Panc1 (cell line): ENCODE data around the gene GPC6. TPM values are rescaled to one million over a fixed set of nuclear protein-coding genes. Genes with fewer than 3 reads are reported as not detected.

Experiments used
- ATAC-seq: fragments of 200-7000 bp; cut with Tn5 transposase; 2 replicates; pipeline ENCODE4 v1.9.1; 2020; ENCODE audit warnings: mild to moderate bottlenecking, moderate library complexity
- Bru-seq: library from RNA; stranded (reverse); fragments of 400-500 nt; gene quantifications from one replicate; lab custom pipeline; 2021; lab: Mats Ljungman, UMichigan
- BruChase-seq, 2 experiments: library from RNA; stranded (reverse); fragments of 400-500 nt; gene quantifications; one replicate each; lab custom pipeline; 2021; lab: Mats Ljungman, UMichigan
- BruUV-seq: library from RNA; stranded (reverse); fragments of 400-500 nt; replicated peaks from 2 replicates; lab custom pipeline; 2021; lab: Mats Ljungman, UMichigan
- CTCF ChIA-PET: fragments of 300-600 bp; sonication (Branson Sonifier 250); formaldehyde crosslinking; loops from one replicate; lab custom pipeline; 2022; ENCODE audit warnings: antibody characterized with exemption; lab: Charles Lee
- POLR2A ChIA-PET: fragments of 300-600 bp; sonication (Branson Sonifier 250); formaldehyde crosslinking; loops from one replicate; lab custom pipeline; 2022; ENCODE audit warnings: antibody characterized with exemption; lab: Charles Lee
- DNase-seq: peaks from one replicate; pipeline ENCODE4 v3.0.0-alpha.2; 2010; ENCODE audit warnings: low read depth, low spot score
- H3K27ac ChIP-seq: 2 replicates; pipeline ENCODE4 v1.5.1; 2011; ENCODE audit warnings: mild to moderate bottlenecking, low read length, inconsistent platforms
- H3K27me3 ChIP-seq: fragments of 200-500 bp; sonication (Bioruptor generic); 2 replicates; pipeline ENCODE4 v1.6.0; 2014; ENCODE audit warnings: low read length, inconsistent platforms; ENCODE audit not compliant: control insufficient read depth, insufficient read depth
- H3K36me3 ChIP-seq: fragments of 200-500 bp; sonication (Bioruptor generic); 2 replicates; pipeline ENCODE4 v1.5.1; 2014; ENCODE audit warnings: inconsistent platforms, mild to moderate bottlenecking, low read length, moderate library complexity; ENCODE audit not compliant: control insufficient read depth, insufficient read depth
- H3K4me1 ChIP-seq: 2 replicates; pipeline ENCODE4 v1.5.1; 2011; ENCODE audit warnings: inconsistent platforms, mild to moderate bottlenecking, low read length, moderate library complexity; ENCODE audit not compliant: control insufficient read depth, insufficient read depth
- H3K4me3 ChIP-seq, 2 experiments: 2 replicates each; pipeline ENCODE4 v1.5.1; 2011 to 2012; ENCODE audit warnings: low read depth in 2 of 2, low read length in 2 of 2, mild to moderate bottlenecking in 2 of 2, inconsistent platforms in 1 of 2, moderate library complexity in 1 of 2
- H3K9me3 ChIP-seq: fragments of 200-500 bp; sonication (Bioruptor generic); 2 replicates; pipeline ENCODE4 v1.5.1; 2014; ENCODE audit warnings: low read depth, mild to moderate bottlenecking, inconsistent platforms, low read length, moderate library complexity; ENCODE audit not compliant: control insufficient read depth, insufficient read depth
- CTCF ChIP-seq: fragments of 450-650 bp; IDR thresholded peaks from 2 replicates; pipeline ENCODE4 v1.5.1; 2017; ENCODE audit warnings: mild to moderate bottlenecking
- POLR2AphosphoS5 ChIP-seq: IDR thresholded peaks from 2 replicates; pipeline ENCODE4 v1.6.1; 2012; ENCODE audit warnings: mild to moderate bottlenecking, low read depth, low read length, moderate library complexity
- REST ChIP-seq, 2 experiments: IDR thresholded peaks; 2 replicates each; pipeline ENCODE4 v1.6.1; 2011 to 2012; ENCODE audit warnings: low read depth in 2 of 2, control low read depth in 1 of 2, low read length in 1 of 2, mild to moderate bottlenecking in 1 of 2, moderate library complexity in 1 of 2; ENCODE audit not compliant: insufficient read depth in 1 of 2
- SIN3A ChIP-seq: IDR thresholded peaks from 2 replicates; pipeline ENCODE4 v1.6.1; 2012; ENCODE audit warnings: low read depth, mild to moderate bottlenecking, low read length, moderate library complexity, borderline replicate concordance; ENCODE audit not compliant: insufficient read depth
- TCF7L2 ChIP-seq: IDR thresholded peaks from 2 replicates; pipeline ENCODE4 v1.6.1; 2011; ENCODE audit warnings: mild to moderate bottlenecking, low read depth, low read length, inconsistent platforms
- in situ Hi-C: cut with HindIII; loops from 2 replicates; pipeline ENCODE4 v1.10.0; 2016; ENCODE audit warnings: low sequenced_read_pairs, low pct_unique_long_range_greater_than_20kb
- intact Hi-C: fragments of 100-400 bp; cut with micrococcal nuclease; formaldehyde crosslinking; loops from one replicate; pipeline ENCODE4 v1.10.0; 2022; ENCODE audit not compliant: unreplicated experiment
- long read RNA-seq: library from polyadenylated mRNA; unstranded; transcript quantifications from one replicate; pipeline ENCODE4 v2.0.0, GENCODE V29; 2021; ENCODE audit not compliant: unreplicated experiment
- polyA plus RNA-seq: library from polyadenylated mRNA; unstranded; fragments of >200 nt; gene quantifications from one replicate; pipeline ENCODE4 v1.2.1, GENCODE V29; 2012; ENCODE audit warnings: missing spikeins; ENCODE audit not compliant: insufficient read length
- total RNA-seq: library from RNA; stranded (reverse); gene quantifications from one replicate; pipeline ENCODE4 v1.2.1, GENCODE V29; 2021; ENCODE audit not compliant: unreplicated experiment

Gene GPC6
- 4.8 TPM for total RNA-seq
- 4.5 TPM for polyA plus RNA-seq
- Bru-seq, nascent RNA, result percentile 50 among the genes with signal in this experiment
- BruChase-seq, experiment 1, labeled RNA remaining after a 2-hour chase, result percentile 51 among the genes with signal in this experiment
- percentile 44 among the genes with signal in this experiment for BruChase-seq, experiment 2, labeled RNA remaining after a 6-hour chase
- long read RNA-seq, partial matches to known transcripts, result 1 of 8 reads
- long read RNA-seq, other reads (novel, unspliced or antisense), result 6 of 8 reads

- TF ChIP-seq REST (IDR thresholded peaks at IDR 0.05; ENCODE audit: insufficient read depth in 1 of 2, low read depth in 2 of 2, low read length in 1 of 2) (no peak), CTCF (no peak), TCF7L2 (no peak), SIN3A (no peak), POLR2AphosphoS5 (no peak)
- CTCF ChIA-PET, result no interaction called here
- H3K4me1 ChIP-seq, result no peaks in the 10 kb centered on the region
- H3K27me3 ChIP-seq, result no peaks in the 10 kb centered on the region; the same call in none of the 2 replicates
- intact Hi-C loops, result loop anchor here (10.0 kb wide), 1 partner anchor 1138 kb away; no protein-coding TSS in a partner anchor
- H3K27ac ChIP-seq, result peak within 1 kb of the TSS; percentile 51
- in situ Hi-C loops, result no loop called here
- POLR2A ChIA-PET, result no interaction called here
- peak within 1 kb of the TSS; percentile 57 to 60 for H3K4me3 ChIP-seq
- DNase-seq (no peak), ATAC-seq (peak; percentile 64)
- no peaks in the 10 kb centered on the region for H3K9me3 ChIP-seq
- no peaks in the 10 kb centered on the region for H3K36me3 ChIP-seq
- no TSS peak for BruUV-seq
Observed at GRCh38 chr13:93226623-93227279, at the start of gene GPC6. Gene GPC6 (plus strand): TSS chr13:93226807.

- no peaks in the 10 kb centered on the region for H3K9me3 ChIP-seq
- H3K4me1 ChIP-seq, result no peaks in the 10 kb centered on the region
- H3K27ac ChIP-seq, result no peak overlapping the region
- CTCF ChIA-PET, result no interaction called here
- no peak for DNase-seq
- H3K4me3 ChIP-seq, result no peak overlapping the region
- TF ChIP-seq CTCF (no peak), TCF7L2 (no peak), REST (IDR thresholded peaks at IDR 0.05; ENCODE audit: insufficient read depth in 1 of 2, low read depth in 2 of 2, low read length in 1 of 2) (no peak), POLR2AphosphoS5 (no peak), SIN3A (no peak)
- no peaks in the 10 kb centered on the region for H3K36me3 ChIP-seq
- BruUV-seq, result no TSS peak
- no peaks in the 10 kb centered on the region for H3K27me3 ChIP-seq
- POLR2A ChIA-PET, result no interaction called here
- in situ Hi-C loops (no loop called here), intact Hi-C loops (no loop called here)
- no peak for ATAC-seq
Observed at GRCh38 chr13:93180356-93180969, 46.1 kb upstream of the GPC6 start.
